Measurements from ENCODE around the gene SDK1.

Gene SDK1

GRCh38 chr7:4266270-4267040, 965.4 kb downstream of the SDK1 start:
- no peak for TF ChIP-seq ZFX (IDR thresholded peaks at IDR 0.05)
- TF ChIP-seq, protein P1, sequence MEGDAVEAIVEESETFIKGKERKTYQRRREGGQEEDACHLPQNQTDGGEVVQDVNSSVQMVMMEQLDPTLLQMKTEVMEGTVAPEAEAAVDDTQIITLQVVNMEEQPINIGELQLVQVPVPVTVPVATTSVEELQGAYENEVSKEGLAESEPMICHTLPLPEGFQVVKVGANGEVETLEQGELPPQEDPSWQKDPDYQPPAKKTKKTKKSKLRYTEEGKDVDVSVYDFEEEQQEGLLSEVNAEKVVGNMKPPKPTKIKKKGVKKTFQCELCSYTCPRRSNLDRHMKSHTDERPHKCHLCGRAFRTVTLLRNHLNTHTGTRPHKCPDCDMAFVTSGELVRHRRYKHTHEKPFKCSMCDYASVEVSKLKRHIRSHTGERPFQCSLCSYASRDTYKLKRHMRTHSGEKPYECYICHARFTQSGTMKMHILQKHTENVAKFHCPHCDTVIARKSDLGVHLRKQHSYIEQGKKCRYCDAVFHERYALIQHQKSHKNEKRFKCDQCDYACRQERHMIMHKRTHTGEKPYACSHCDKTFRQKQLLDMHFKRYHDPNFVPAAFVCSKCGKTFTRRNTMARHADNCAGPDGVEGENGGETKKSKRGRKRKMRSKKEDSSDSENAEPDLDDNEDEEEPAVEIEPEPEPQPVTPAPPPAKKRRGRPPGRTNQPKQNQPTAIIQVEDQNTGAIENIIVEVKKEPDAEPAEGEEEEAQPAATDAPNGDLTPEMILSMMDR (conservative IDR thresholded peaks at IDR 0.05): no peak

GRCh38 chr7:4267341-4268039, 966.4 kb downstream of the SDK1 start:
- TF ChIP-seq, protein P1 (conservative IDR thresholded peaks at IDR 0.05): no peak
- no peak for TF ChIP-seq ZFX (IDR thresholded peaks at IDR 0.05)
- H3K27ac ChIP-seq: no peak overlapping the region

More at GRCh38 chr7:4266270-4267040, 965.4 kb downstream of the SDK1 start:
- H3K27ac ChIP-seq: no peak overlapping the region

GRCh38 chr7:4268040-4268965, 967.3 kb downstream of the SDK1 start:
- H3K27ac ChIP-seq: no peak overlapping the region

DNA sequence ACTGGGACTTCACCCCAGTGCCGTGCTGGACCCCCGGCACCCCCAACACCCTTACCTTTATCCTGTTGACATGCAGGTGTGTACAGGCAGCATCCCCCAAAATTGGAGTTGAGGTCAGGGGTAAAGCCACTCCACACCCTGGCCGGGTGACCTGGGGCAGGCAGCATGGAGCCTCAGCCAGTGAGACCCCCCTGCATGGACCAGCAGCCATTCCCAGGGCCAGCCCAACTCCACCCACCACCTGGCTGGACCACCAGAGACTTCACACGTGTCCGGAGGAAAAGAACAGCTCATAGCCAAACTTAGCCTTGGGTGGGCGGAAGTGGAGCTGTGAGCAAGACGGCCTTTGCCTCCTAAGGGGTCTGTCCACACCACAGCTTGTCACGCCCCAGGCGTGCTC, 968.0 kb downstream of the SDK1 start:
- no peak overlapping the region for H3K27ac ChIP-seq
- TF ChIP-seq, protein P1 (conservative IDR thresholded peaks at IDR 0.05): no peak
- no peak for TF ChIP-seq ZFX (IDR thresholded peaks at IDR 0.05)

More at GRCh38 chr7:4268040-4268965, 967.3 kb downstream of the SDK1 start:
- TF ChIP-seq ZFX (IDR thresholded peaks at IDR 0.05): no peak
- TF ChIP-seq, protein P1 (conservative IDR thresholded peaks at IDR 0.05): no peak

DNA sequence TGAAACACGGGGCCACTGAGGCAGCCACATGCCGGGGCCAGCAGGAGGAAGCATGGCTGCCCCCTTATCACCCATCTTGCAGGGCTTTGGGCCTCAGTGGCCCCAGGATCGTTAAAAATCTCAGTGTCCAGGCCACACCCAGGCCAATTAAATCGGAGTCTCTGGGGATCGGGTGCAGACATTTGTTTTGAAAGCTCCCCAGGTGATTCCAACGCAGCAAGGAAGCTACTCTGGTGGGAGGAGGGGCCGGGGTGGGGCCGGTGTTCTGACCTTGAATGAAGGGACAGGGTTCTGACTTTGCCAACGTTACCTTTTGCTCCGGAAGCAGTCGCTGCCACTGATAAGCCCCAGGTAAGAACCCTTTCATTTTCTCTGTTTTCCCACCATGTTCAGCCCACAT, 968.7 kb downstream of the SDK1 start:
- TF ChIP-seq, protein P1 (conservative IDR thresholded peaks at IDR 0.05): no peak
- no peak for TF ChIP-seq ZFX (IDR thresholded peaks at IDR 0.05)

GRCh38 chr7:4270268-4270667, 969.2 kb downstream of the SDK1 start:
- no peak overlapping the region for H3K27ac ChIP-seq
- TF ChIP-seq, protein P1 (conservative IDR thresholded peaks at IDR 0.05): no peak
- no peak for TF ChIP-seq ZFX (IDR thresholded peaks at IDR 0.05)

More for the DNA sequence above, 968.7 kb downstream of the SDK1 start:
- H3K27ac ChIP-seq: no peak overlapping the region
